ENCODE data around the gene ATP5F1C.
A peak's percentile ranks its signal among the peaks of the same experiment; 100 is the strongest.
"Not testable (repeated sequence)": the region's sequence is repeated elsewhere in the genome, so short reads cannot be mapped to it uniquely, and the experiment has no call there.

Gene ATP5F1C

GRCh38 chr10:7787857-7788638 is at the start of gene ATP5F1C, which contains the start of gene KIN:
Gene ATP5F1C, plus strand, starts transcription at chr10:7788177. Its CDS starts 31 bp downstream, at chr10:7788208.
Gene KIN, minus strand, starts transcription at chr10:7787993. Its CDS starts 60 bp downstream, at chr10:7787933.
- peak; percentile 99 for DNase-seq

DNA sequence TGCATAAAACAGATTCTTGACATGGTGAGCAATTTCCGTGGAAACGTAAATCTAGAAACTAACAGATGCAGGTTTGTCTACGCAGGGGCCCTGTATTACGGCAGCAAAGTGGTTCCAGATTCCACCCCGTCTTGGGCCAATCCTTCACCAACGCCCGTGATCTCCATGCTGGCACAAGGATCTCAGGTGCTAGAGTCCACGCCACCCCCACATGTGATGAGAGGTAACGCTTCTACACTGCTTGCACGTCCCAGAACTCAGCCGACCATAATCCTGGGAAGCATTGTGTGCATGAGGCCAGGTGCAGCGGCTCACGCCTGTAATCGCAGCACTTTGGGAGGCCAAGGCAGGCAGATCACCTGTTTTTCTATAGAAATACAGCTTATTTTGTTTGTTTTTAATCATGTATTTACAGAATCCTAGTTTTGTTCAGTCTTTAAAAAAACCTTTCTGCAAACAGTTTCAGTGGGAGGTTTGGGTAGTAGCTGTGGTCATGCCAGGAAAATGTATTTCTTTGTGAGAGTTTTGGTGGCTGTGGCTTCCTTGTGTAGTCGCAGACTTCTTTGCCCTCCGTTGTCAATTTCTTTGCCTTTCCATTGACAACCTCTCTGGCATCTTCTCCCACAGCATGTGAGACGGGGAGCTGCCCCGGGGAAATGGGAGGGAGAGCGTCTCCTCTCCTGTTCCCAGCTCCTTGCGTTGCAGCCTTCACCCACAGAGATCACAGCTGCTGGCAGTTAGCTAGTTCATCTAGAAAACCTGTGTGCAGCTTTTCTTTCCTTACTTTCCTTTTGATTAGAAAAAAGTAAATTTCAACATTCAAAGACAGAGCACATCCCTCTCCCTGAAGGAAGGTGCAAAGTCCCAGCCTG is 49.2 kb upstream of the ATP5F1C start:
- DNase-seq: no peak

DNA sequence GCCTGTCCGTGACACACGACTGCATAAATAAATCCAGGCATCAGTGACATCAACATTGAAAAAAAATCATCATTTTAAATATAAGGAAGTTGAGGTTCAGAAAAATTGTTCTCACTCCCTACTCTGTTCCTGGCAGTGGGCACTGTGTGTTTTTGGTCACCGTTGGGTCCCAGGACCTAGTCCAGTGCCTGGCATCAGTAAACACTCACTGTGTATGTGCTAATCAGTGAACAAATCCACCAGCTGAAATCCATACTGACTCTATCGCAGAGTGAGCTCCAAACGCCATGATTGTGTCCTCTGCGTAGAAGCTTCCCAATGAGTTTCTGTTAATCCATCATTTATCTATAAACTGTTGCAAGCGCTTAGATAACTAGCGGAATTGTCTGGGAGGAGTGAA is 43.7 kb upstream of the ATP5F1C start:
- DNase-seq: no peak

- not testable (repeated sequence) for DNase-seq
Observed at GRCh38 chr10:7748637-7749036, 39.3 kb upstream of the ATP5F1C start.

DNA sequence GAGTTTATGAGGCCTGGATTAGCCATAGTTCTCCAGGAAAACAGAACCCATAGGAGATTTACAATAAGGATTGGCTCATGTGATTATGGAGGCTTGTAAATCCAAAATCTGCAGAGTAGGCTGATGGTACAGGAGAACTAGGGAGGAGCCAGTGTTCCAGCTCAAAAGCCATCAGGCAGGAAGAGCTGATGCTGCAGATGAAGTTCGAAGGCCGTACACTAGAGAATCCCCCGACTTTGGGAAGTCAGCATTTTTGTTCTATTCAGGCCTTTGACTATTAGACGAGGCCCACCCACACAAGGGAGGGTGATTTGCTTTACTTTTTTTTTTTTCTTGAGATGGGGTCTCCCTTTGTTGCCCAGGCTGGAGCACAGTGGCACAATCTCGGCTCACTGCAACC is 37.8 kb upstream of the ATP5F1C start:
- no peak for DNase-seq

GRCh38 chr10:7752251-7752650 is 35.7 kb upstream of the ATP5F1C start:
- no peak for DNase-seq

DNA sequence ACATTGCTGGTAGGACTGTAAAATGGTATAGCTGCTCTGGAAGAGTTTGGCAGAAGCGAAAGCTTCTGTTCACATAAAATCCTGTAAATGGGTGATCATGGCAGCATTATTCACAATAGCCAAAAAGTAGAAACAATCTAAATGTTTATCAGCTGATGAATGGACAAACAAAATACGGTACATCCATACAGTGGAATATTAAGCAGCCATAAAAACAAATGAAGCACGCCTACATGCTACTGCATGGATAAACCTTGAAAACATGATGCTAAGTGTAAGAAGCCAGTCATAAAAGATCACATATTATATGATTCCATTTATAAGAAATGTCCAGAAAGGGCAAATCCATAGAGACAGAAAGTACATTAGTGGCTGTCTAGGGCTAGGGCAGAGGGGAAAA is 32.9 kb upstream of the ATP5F1C start:
- DNase-seq: no peak

GRCh38 chr10:7756360-7756992 is 31.5 kb upstream of the ATP5F1C start:
- no peak for DNase-seq

GRCh38 chr10:7763929-7764328 is 24.0 kb upstream of the ATP5F1C start:
- DNase-seq: no peak

- no peak for DNase-seq
Observed at GRCh38 chr10:7766241-7766640, 21.7 kb upstream of the ATP5F1C start.

- DNase-seq: no peak
Observed at GRCh38 chr10:7767209-7767608, 20.8 kb upstream of the ATP5F1C start.

DNA sequence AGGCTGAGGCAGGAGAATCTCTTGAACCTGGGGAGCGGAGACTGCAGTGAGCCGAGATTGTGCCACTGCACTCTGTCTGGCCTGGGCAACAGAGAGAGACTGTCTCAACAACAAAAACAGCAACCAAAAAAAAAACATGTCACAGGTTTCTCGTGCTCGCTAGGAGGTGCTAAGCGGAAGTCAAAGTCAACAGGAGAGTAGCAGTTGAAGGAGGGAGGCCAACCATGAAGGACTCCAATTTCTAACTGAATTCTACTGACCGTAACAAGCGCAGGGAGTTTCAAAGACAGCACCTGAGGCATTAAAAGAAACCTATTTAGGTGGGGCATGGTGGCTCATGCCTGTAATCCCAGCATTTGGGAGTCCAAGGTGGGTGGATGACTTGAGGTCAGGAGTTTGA is 19.6 kb upstream of the ATP5F1C start:
- no peak for DNase-seq

GRCh38 chr10:7773845-7774801 is 13.9 kb upstream of the ATP5F1C start:
- no peak for DNase-seq

- no peak for DNase-seq
Observed at GRCh38 chr10:7776777-7777176, 11.2 kb upstream of the ATP5F1C start.

- DNase-seq: not testable (repeated sequence)
Observed at GRCh38 chr10:7782194-7782593, 5.8 kb upstream of the ATP5F1C start.

- no peak for DNase-seq
Observed at GRCh38 chr10:7786430-7786829, 1.5 kb upstream of the ATP5F1C start.

- no peak for DNase-seq
Observed at GRCh38 chr10:7787150-7787856, 674 bp upstream of the ATP5F1C start.

- DNase-seq: no peak
Observed at GRCh38 chr10:7788639-7789286, 786 bp downstream of the ATP5F1C start.

- DNase-seq: no peak
Observed at GRCh38 chr10:7789390-7789789, 1.4 kb downstream of the ATP5F1C start.

GRCh38 chr10:7792541-7792940 is 4.6 kb downstream of the ATP5F1C start:
- DNase-seq: no peak

Measured in activated effector memory CD4-positive, alpha-beta T cell treated with anti-CD3 and anti-CD28 coated beads, Interleukin-2, amount 50 U/mL, for 16 hours (primary cell).